NCI-H526 (cell line): Measurements from ENCODE around the gene C12orf60.

Experiments
- DNase-seq, 2 experiments: peaks; one replicate each; lab custom pipeline; 2025; lab: John Stamatoyannopoulos, UW

C12orf60 gene

DNA sequence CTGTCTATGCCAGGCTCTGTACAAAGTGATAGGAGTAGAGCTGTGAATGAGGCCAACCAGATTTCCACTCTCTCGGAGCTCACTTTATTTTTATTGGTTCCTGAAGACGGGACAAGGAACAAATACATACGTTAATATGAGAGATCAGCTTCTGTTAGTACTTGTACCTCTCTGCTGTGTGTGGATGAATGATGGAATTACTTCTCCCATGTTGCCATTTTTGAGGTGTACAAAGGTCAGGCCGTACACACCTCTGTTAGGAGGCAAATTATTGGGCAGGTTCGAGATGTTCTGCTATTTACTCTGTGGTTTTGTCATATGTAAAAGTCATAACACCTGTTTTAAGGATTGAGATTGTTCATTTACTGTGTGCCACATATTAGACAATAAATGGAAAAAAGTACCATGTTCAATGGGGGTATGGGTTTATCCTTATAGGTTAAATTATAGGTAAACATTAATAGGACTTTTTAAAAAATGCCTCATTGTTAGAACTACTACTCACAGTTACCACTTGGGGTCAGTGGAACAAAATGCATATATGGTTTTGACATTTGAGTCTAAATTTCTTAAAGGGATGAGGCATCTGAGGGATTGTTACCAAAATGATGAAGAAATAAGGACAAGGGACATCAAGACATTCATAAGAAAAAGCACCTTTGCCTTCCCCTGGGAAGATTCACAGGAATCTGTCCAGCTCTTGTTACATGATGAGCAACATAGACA lies 27.1 kb upstream of the C12orf60 start:
- DNase-seq, result peak in 1 of 2 experiments; percentile 8

DNA sequence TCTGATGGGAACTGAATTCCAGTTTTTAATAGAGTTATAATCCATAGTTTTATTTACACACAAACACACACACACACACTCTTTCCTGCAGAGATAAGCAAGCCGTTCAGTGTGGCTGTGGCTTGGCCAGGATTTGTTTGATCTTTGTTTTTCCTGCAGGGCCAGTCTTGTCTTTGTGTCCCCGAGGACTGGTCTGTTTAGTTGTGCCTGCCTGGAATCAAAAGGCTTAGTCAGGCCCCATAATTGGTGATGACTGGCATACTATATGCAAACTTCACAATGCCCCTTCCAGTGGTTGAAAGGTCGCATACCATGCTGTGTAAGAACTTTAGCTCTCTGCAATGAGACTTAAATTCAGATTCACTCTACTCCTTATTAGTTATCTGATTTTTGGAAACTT lies 26.2 kb upstream of the C12orf60 start:
- peak; percentile 34 to 58 for DNase-seq

GRCh38 chr12:14779834-14780233 lies 23.6 kb upstream of the C12orf60 start:
- no peak for DNase-seq

DNA sequence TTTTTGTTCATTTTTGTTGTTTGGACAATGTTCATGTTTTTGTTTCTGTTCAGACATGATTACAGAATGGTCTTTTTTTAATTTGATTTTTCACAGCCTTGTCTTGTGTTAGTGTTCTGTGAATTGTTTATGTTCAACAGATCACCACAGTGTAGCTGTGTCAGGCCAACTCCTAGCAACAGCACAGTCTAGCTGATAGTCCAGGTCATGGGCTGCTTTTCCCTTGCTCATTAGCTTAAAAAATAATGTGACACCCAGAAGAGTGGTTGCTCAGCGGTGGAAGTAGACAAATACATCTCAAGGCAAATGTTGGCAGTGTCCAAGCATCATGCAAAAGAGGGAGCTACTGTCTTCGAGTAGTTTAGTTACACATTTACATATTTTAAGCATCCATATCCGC lies 22.6 kb upstream of the C12orf60 start:
- peak in 1 of 2 experiments; percentile 23 for DNase-seq

DNA sequence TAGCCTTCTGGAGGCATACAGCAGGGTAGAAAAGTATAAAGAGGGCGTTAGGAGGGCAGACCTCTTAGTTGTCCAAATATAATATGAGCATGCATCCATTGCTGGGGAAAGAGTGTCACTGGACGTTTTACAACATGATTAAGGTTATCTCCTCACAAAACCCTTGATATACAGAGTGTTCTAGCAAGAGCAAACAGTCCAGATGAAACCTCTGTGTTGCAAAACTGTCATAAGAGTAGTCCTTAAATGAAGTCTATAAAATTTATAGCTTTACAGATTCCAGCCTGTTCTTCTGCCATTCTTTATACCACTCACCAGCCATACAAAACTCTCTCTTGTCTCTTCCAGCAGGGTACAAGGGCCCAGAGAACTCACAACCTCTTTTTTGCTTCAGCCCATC lies 21.9 kb upstream of the C12orf60 start:
- DNase-seq, result no peak

DNA sequence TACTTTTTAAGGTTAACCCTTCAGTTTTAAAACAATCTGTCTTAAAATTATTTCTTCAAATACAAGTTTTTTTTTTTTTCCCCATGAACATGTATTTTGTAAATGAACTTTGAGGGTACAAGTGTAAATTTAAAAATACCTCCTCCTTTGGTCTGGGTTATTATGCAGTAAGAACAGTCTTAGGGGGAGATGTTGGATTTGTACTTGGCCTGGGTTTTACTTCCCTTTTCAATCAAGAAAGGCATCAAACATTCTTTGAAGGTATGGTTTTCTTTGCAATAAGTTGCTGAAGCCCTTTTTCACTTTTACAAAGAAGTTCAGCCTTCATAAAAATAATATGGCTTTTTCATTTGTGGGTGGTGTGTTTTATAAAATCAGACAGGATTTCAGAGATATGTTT lies 20.7 kb upstream of the C12orf60 start:
- DNase-seq, result no peak

DNA sequence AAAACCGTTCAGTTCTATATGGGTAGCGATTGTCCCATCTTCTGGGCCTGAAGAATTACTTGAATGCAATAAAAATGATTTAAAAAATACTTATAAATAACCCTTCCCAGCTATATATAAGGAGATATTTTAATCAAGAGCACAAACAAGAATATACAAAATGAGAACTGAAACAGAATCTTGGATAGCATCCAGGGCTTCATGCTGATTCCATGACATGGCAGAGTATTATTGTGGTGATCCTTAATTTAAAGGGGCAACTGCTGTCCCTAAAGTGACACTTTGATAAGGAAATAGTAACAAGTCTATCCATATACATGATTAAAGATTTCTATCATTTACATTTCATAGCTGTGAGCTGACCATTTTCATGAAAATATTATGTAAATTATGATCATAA lies 19.0 kb upstream of the C12orf60 start:
- no peak for DNase-seq

DNA sequence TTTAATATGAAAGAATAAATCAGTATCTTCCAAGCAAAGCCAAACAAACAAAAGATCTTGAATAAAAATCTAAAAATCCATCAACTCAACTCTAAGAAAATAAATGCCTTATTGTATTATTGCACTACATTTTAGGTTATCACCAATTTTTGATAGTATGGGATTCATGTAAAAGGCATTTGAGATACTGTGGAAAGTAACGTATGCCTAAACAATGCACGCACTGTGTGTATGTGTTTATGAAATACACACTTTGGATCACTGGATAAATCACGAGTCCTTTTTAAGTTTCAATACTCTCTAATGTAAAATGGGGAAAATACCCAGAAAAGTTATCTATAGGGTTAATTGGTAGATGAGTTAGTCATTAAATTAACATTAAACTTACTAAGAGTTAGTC lies 17.9 kb upstream of the C12orf60 start:
- no peak for DNase-seq

DNA sequence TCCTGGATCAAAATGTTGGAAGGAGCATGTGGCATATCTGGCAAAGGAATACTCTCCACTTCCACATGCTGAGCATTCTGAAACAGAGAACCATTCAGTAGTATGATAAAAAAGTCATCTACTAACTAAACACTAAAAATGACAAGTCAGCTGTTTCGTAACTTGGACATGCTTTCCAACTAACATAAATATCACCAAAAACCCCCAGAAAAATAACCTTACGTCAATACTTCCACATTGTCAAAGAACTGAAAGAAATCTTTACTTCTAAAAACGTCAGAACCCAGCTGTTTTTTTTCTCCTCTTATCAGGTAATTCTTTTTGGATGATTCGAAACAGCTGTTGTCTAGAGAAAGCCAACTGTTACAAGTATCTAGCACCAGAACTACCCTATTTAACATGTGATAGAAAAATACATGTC lies 8.4 kb upstream of the C12orf60 start:
- DNase-seq, result no peak

GRCh38 chr12:14802247-14802646 lies 1.2 kb upstream of the C12orf60 start:
- DNase-seq, result no peak

DNA sequence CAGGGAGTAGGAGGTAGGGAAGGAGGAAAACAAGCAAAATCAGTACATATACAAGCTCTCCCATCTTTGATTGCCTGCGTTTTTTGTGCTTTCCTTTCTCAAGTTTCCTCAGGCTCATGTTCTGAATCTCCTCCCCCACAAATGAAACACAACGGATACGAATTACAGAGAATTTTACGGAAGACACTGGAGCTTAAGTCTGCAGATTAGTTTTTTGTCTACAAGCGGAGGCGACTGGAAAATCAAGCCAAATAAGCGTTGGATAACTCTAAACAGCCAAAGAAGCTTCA lies 804 bp upstream of the C12orf60 start:
- DNase-seq, result no peak

GRCh38 chr12:14803830-14804160 lies 325 bp downstream of the C12orf60 start:
- DNase-seq, result no peak

GRCh38 chr12:14810167-14810952 lies 6.9 kb downstream of the C12orf60 start:
- DNase-seq, result no peak

- DNase-seq, result peak in 1 of 2 experiments; percentile 41
These were observed 7.5 kb downstream of the C12orf60 start for GRCh38 chr12:14810953-14811483.

- DNase-seq, result no peak
These were observed 8.0 kb downstream of the C12orf60 start for GRCh38 chr12:14811486-14811885.

DNA sequence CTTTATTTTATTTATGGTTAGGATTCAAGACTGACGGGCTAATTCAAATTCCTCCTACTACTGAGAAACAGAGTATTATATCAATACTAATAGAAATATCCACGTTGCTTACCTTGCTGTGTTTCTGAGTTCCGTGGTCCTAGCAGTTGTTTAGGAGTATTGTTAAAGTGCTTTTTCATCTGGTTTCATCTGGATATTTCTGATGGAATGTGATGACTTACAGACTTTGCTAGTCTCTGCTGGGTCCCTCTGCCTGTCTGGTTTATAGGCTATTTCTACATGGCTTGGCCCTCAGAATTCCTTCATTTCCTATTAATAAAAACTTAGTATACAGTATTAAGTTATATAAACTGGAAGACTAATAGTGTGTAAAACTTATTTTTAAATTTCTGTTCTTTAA lies 10.5 kb downstream of the C12orf60 start, which contains the start of gene SMCO3:
Gene SMCO3, minus strand, starts transcription at position 169 of the 400 bp plus-strand sequence. CDS start 7,502 bp downstream, outside the sequence.
- DNase-seq, result no peak

DNA sequence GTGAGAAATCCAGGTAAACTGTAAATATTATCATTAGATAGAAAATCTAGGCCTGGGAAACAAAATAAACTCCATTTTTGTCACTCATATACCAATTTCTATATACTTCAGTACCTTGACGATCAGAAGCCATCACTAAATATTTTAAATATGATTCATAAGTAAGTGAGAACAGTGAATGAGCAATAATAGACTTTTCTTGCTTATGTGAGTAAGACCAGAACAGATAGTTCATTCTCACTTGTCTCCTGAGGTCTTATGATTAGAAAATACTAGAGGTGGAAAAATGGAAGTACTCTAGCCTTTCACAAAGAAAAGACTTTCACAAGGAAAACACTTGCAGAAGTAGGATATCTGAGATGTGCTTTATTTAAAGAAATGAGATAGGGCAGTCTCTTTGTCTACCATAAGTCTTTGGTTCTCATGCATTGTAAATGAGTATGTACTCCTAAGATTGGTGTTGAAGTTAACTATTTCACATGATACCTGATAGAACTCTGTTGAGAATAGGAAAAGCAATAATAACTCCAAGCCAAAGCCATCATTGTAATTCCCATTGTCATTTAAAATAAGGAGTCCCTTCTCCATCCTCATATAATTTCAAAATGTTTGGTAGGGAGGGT lies 20.7 kb downstream of the C12orf60 start:
- DNase-seq, result no peak

- DNase-seq, result no peak
These were observed 21.8 kb downstream of the C12orf60 start for GRCh38 chr12:14825256-14825655.

GRCh38 chr12:14826491-14826890 lies 23.0 kb downstream of the C12orf60 start:
- no peak for DNase-seq

DNA sequence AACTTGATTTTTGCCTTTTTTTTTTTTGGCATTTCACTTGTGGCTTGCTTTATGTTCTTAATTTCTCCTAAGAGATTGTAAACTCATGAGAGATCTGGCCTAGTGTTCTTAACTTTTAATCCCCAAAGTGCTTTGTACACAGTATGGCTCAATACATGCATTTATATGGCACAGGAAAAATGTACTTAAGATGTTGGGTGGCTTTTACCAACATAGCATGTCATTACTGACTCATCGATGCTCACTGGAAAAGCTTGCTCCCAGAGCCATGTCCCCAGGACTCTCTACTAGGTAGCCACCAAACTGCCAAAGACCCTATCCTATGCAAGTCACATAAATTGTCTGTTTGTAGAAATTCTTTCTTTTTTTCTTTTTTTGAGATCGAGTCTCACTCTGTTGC lies 23.6 kb downstream of the C12orf60 start:
- DNase-seq, result no peak

GRCh38 chr12:14828892-14829291 lies 25.4 kb downstream of the C12orf60 start:
- DNase-seq, result no peak

DNA sequence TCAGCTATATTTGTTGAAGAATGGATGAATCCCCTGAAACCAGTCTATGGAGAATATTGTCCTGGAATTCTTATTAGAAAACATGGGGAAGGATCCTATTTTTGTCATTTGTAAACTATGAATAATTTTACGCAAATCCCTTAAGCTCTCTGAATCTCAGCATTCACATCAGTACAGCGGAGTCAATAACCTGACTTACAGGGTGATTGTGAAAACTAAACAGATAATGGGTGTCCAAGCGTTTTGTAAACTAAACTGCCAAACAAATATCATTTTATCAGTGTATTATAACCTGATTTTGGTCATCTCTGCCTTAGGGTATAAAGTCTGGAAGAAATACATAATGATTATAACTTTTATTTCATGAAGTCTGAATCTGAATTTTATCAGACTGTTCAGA lies 29.9 kb downstream of the C12orf60 start:
- no peak for DNase-seq

GRCh38 chr12:14833952-14834351 lies 30.5 kb downstream of the C12orf60 start:
- DNase-seq, result no peak
